Brain microvascular endothelial cell (primary cell): ENCODE data around the gene POLA1.

Source experiments
- DNase-seq: peaks from one replicate; pipeline ENCODE4 v3.0.0-alpha.2; 2020
- H3K27ac ChIP-seq: fragments of 250-450 bp; sonication (Bioruptor Pico); 2 replicates; pipeline ENCODE4 v1.5.1; 2020; ENCODE audit warnings: mild to moderate bottlenecking, moderate library complexity
- H3K27me3 ChIP-seq: fragments of 250-450 bp; sonication (Bioruptor Pico); replicated peaks from 2 replicates; pipeline ENCODE4 v1.5.1; 2020; ENCODE audit warnings: mild to moderate bottlenecking
- H3K36me3 ChIP-seq: fragments of 250-450 bp; sonication (Bioruptor Pico); replicated peaks from 2 replicates; pipeline ENCODE4 v1.5.1; 2020; ENCODE audit warnings: mild to moderate bottlenecking
- H3K4me3 ChIP-seq: 2 replicates; pipeline ENCODE4 v1.5.1; 2011; ENCODE audit warnings: low read depth, mild to moderate bottlenecking, control low read depth, low read length, moderate library complexity
- CTCF ChIP-seq: IDR thresholded peaks from 2 replicates; pipeline ENCODE4 v1.5.1; 2011; ENCODE audit warnings: low read depth, mild to moderate bottlenecking, moderate library complexity, low read length, control low read depth, inconsistent platforms; ENCODE audit errors: missing control alignments
- in situ Hi-C: cut with HindIII; loops from 2 replicates; pipeline ENCODE4 v1.10.0; 2017; ENCODE audit warnings: low sequenced_read_pairs, low pct_ligation_motif_present

The POLA1 gene

GRCh38 chrX:24659646-24660045 lies 34.1 kb upstream of the POLA1 start:
- TF ChIP-seq CTCF = no peak
- no peak overlapping the region for H3K27ac ChIP-seq
- in situ Hi-C loops = no loop called here

GRCh38 chrX:24661292-24661691 lies 32.4 kb upstream of the POLA1 start:
- TF ChIP-seq CTCF = no peak
- no peak overlapping the region for H3K27ac ChIP-seq
- DNase-seq = no peak
- no peak overlapping the region for H3K4me3 ChIP-seq
- in situ Hi-C loops = no loop called here
- H3K27me3 ChIP-seq = no peaks in the 10 kb centered on the region
- no peaks in the 10 kb centered on the region for H3K36me3 ChIP-seq

More at GRCh38 chrX:24659646-24660045, 34.1 kb upstream of the POLA1 start:
- H3K36me3 ChIP-seq = no peaks in the 10 kb centered on the region
- H3K27me3 ChIP-seq = no peaks in the 10 kb centered on the region
- H3K4me3 ChIP-seq = no peak overlapping the region
- no peak for DNase-seq

GRCh38 chrX:24662352-24662751 lies 31.4 kb upstream of the POLA1 start:
- in situ Hi-C loops = no loop called here
- no peaks in the 10 kb centered on the region for H3K36me3 ChIP-seq
- no peak for TF ChIP-seq CTCF
- H3K27ac ChIP-seq = no peak overlapping the region
- H3K4me3 ChIP-seq = no peak overlapping the region
- H3K27me3 ChIP-seq = no peaks in the 10 kb centered on the region
- DNase-seq = no peak

- DNase-seq = no peak
- in situ Hi-C loops = no loop called here
- Histone ChIP-seq H3K36me3 (no peaks in the 10 kb centered on the region), H3K27me3 (no peaks in the 10 kb centered on the region), H3K4me3 (no peak overlapping the region), H3K27ac (no peak overlapping the region)
- TF ChIP-seq CTCF = no peak
These were observed 25.6 kb upstream of the POLA1 start for GRCh38 chrX:24668111-24668510.

GRCh38 chrX:24672701-24673190 lies 21.0 kb upstream of the POLA1 start:
- no peak overlapping the region for H3K4me3 ChIP-seq

More at GRCh38 chrX:24672701-24673190, 21.0 kb upstream of the POLA1 start:
- DNase-seq = no peak
- no peak overlapping the region for H3K27ac ChIP-seq
- H3K27me3 ChIP-seq = no peaks in the 10 kb centered on the region
- H3K36me3 ChIP-seq = no peaks in the 10 kb centered on the region
- no peak for TF ChIP-seq CTCF
- in situ Hi-C loops = no loop called here
